GM21515 (cell line): ENCODE measurements around the gene TAF1.
A peak's percentile ranks its signal among the peaks of the same experiment; 100 is the strongest.
"Not testable (repeated sequence)": the region's sequence is repeated elsewhere in the genome, so short reads cannot be mapped to it uniquely, and the experiment has no call there.

Experiments used
- ATAC-seq: cut with Tn5 transposase; IDR thresholded peaks from one replicate; pipeline ENCODE4 v1.9.1; 2021; ENCODE audit not compliant: unreplicated experiment

TAF1 gene

GRCh38 chrX:71496476-71496875 is 130.3 kb downstream of the TAF1 start:
- ATAC-seq, result no peak

GRCh38 chrX:71502080-71502479 is 135.9 kb downstream of the TAF1 start:
- ATAC-seq, result not testable (repeated sequence)

GRCh38 chrX:71504346-71504745 is 138.2 kb downstream of the TAF1 start:
- no peak for ATAC-seq

- no peak for ATAC-seq
These were observed 143.1 kb downstream of the TAF1 start for GRCh38 chrX:71509289-71509688.

- ATAC-seq, result no peak
These were observed 144.0 kb downstream of the TAF1 start for GRCh38 chrX:71510161-71510560.

- not testable (repeated sequence) for ATAC-seq
These were observed 147.6 kb downstream of the TAF1 start for GRCh38 chrX:71513731-71514130.

GRCh38 chrX:71514367-71515037 is 148.3 kb downstream of the TAF1 start:
- ATAC-seq, result peak; percentile 79

- ATAC-seq, result no peak
These were observed 148.9 kb downstream of the TAF1 start for GRCh38 chrX:71515038-71515396.
